H1 (cell line): ENCODE data around the gene GABPA. TPM values are rescaled to one million over a fixed set of nuclear protein-coding genes. Genes with fewer than 3 reads are reported as not detected.

Experiments used
- CTCF ChIA-PET: fragments of 300-600 bp; sonication (Branson Sonifier 250); formaldehyde crosslinking; loops from one replicate; lab custom pipeline; 2021; ENCODE audit not compliant: partially characterized antibody; lab: Charles Lee
- POLR2A ChIA-PET: fragments of 300-600 bp; sonication (Branson Sonifier 250); formaldehyde crosslinking; loops from one replicate; lab custom pipeline; 2021; ENCODE audit warnings: inconsistent platforms; ENCODE audit not compliant: partially characterized antibody; lab: Charles Lee
- DNase-seq, 2 experiments: peaks; one replicate each; pipeline versions ENCODE4 v3.0.0 to v3.0.0-alpha.2; 2010 to 2022; ENCODE audit warnings: low spot score in 2 of 2, low read depth in 1 of 2, mixed read lengths in 1 of 2
- FAIRE-seq: peaks from 2 replicates; lab custom pipeline; 2011; peaks lifted over from hg19 to GRCh38; lab: Jason Lieb, UNC
- H2AFZ ChIP-seq: 2 replicates; pipeline ENCODE4 v1.8.1; 2012; ENCODE audit warnings: low read length, inconsistent platforms
- H2AK5ac ChIP-seq: 2 replicates; pipeline ENCODE4 v1.6.1; 2013; ENCODE audit warnings: low read depth, low read length
- H2BK120ac ChIP-seq: replicated peaks from 2 replicates; pipeline ENCODE3; 2013; ENCODE audit warnings: low read depth, low read length, inconsistent platforms
- H2BK12ac ChIP-seq: 2 replicates; pipeline ENCODE4 v1.6.1; 2013; ENCODE audit warnings: low read depth, low read length
- H2BK15ac ChIP-seq: 2 replicates; pipeline ENCODE4 v1.6.1; 2013; ENCODE audit warnings: low read length
- H2BK20ac ChIP-seq: 2 replicates; pipeline ENCODE4 v1.6.1; 2013; ENCODE audit warnings: low read length
- H2BK5ac ChIP-seq: 2 replicates; pipeline ENCODE4 v1.6.1; 2013; ENCODE audit warnings: low read depth, low read length
- H3K14ac ChIP-seq: 2 replicates; pipeline ENCODE4 v1.6.1; 2013; ENCODE audit warnings: inconsistent platforms; ENCODE audit not compliant: insufficient read length
- H3K18ac ChIP-seq: 2 replicates; pipeline ENCODE4 v1.6.1; 2013; ENCODE audit warnings: low read length; ENCODE audit errors: extremely low read depth
- H3K23ac ChIP-seq: 2 replicates; pipeline ENCODE4 v1.6.1; 2013; ENCODE audit warnings: inconsistent platforms; ENCODE audit not compliant: insufficient read length
- H3K23me2 ChIP-seq: 2 replicates; pipeline ENCODE4 v1.6.1; 2013; ENCODE audit warnings: low read depth, low read length
- H3K27ac ChIP-seq: 2 replicates; pipeline ENCODE4 v1.6.1; 2011; ENCODE audit warnings: low read depth, low read length, inconsistent platforms
- H3K27me3 ChIP-seq, 4 experiments: replicated peaks in 1 of 4; 1 replicate in 1 of 4; 2 replicates in 3 of 4; pipeline versions ENCODE4 v1.6.1 to v1.8.1; 2011 to 2013; ENCODE audit warnings: low read length in 3 of 4, mild to moderate bottlenecking in 3 of 4, inconsistent platforms in 2 of 4, mixed read lengths in 2 of 4, moderate library complexity in 1 of 4; ENCODE audit not compliant: control insufficient read depth in 3 of 4, insufficient read depth in 3 of 4; ENCODE audit errors: extremely low read depth in 1 of 4
- H3K36me3 ChIP-seq, 4 experiments: 2 replicates each; pipeline versions ENCODE4 v1.6.1 to v1.8.1; 2011 to 2013; ENCODE audit warnings: mild to moderate bottlenecking in 4 of 4, low read length in 3 of 4, moderate library complexity in 2 of 4, control low read depth in 1 of 4, inconsistent platforms in 1 of 4; ENCODE audit not compliant: insufficient read depth in 4 of 4, control insufficient read depth in 2 of 4
- H3K4ac ChIP-seq: replicated peaks from 2 replicates; pipeline ENCODE3; 2013; ENCODE audit warnings: low read length, low read depth, mixed read lengths, inconsistent platforms; ENCODE audit not compliant: insufficient read length
- H3K4me1 ChIP-seq, 4 experiments: replicated peaks in 1 of 4; 1 replicate in 1 of 4; 2 replicates in 3 of 4; pipeline versions ENCODE4 v1.6.1 to v1.8.1; 2011 to 2013; ENCODE audit warnings: low read length in 3 of 4, inconsistent platforms in 2 of 4, mixed read lengths in 1 of 4; ENCODE audit not compliant: insufficient read depth in 4 of 4, control insufficient read depth in 3 of 4
- H3K4me2 ChIP-seq, 2 experiments: 2 replicates each; pipeline versions ENCODE4 v1.6.1 to v1.8.1; 2011 to 2013; ENCODE audit warnings: low read depth in 2 of 2, low read length in 2 of 2, control low read depth in 1 of 2, inconsistent platforms in 1 of 2, mild to moderate bottlenecking in 1 of 2; ENCODE audit not compliant: insufficient read depth in 1 of 2
- H3K4me3 ChIP-seq, 4 experiments: fragments of 200-600, 300-600 bp in 1 of 4; sonication (generic), shearing (Covaris generic), sonication (Bioruptor Twin) in 1 of 4; 2 replicates each; pipeline versions ENCODE4 v1.5.1 to v1.8.1; 2011 to 2016; ENCODE audit warnings: low read length in 4 of 4, low read depth in 3 of 4, control low read depth in 2 of 4, inconsistent platforms in 2 of 4, mild to moderate bottlenecking in 2 of 4, mixed read lengths in 1 of 4, moderate library complexity in 1 of 4; ENCODE audit not compliant: insufficient read depth in 2 of 4; ENCODE audit errors: extremely low read depth in 1 of 4
- H3K56ac ChIP-seq: replicated peaks from 2 replicates; pipeline ENCODE3; 2013; ENCODE audit warnings: low read depth, mild to moderate bottlenecking, mixed read lengths, low read length, inconsistent platforms; ENCODE audit not compliant: insufficient read length
- H3K79me1 ChIP-seq: 2 replicates; pipeline ENCODE4 v1.6.1; 2013; ENCODE audit warnings: low read depth, low read length, control low read depth
- H3K79me2 ChIP-seq, 2 experiments: 2 replicates each; pipeline versions ENCODE4 v1.6.1 to v1.8.1; 2012 to 2013; ENCODE audit warnings: low read length in 2 of 2, mild to moderate bottlenecking in 2 of 2, inconsistent platforms in 1 of 2; ENCODE audit not compliant: insufficient read depth in 2 of 2, control insufficient read depth in 1 of 2
- H3K9ac ChIP-seq, 4 experiments: replicated peaks in 1 of 4; 1 replicate in 1 of 4; 2 replicates in 3 of 4; pipeline versions ENCODE4 v1.6.1 to v1.8.1; 2011 to 2013; ENCODE audit warnings: low read depth in 3 of 4, low read length in 3 of 4, control low read depth in 2 of 4, mild to moderate bottlenecking in 2 of 4, moderate library complexity in 2 of 4, inconsistent platforms in 1 of 4; ENCODE audit errors: extremely low read depth in 1 of 4
- H3K9me3 ChIP-seq, 2 experiments: 2 replicates each; pipeline versions ENCODE4 v1.6.1 to v1.8.1; 2012 to 2013; ENCODE audit warnings: mild to moderate bottlenecking in 2 of 2, moderate library complexity in 2 of 2, control low read depth in 1 of 2, inconsistent platforms in 1 of 2, low read depth in 1 of 2, low read length in 1 of 2, mixed read lengths in 1 of 2; ENCODE audit not compliant: insufficient read depth in 2 of 2
- H4K20me1 ChIP-seq, 2 experiments: replicated peaks in 1 of 2; 2 replicates each; pipeline versions ENCODE3 to v1.8.1; 2011 to 2013; ENCODE audit warnings: inconsistent platforms in 2 of 2, low read length in 2 of 2, mild to moderate bottlenecking in 1 of 2; ENCODE audit not compliant: insufficient read depth in 2 of 2, control insufficient read depth in 1 of 2
- H4K5ac ChIP-seq: 2 replicates; pipeline ENCODE4 v1.6.1; 2013; ENCODE audit warnings: low read length, low read depth, mixed read lengths, inconsistent platforms; ENCODE audit not compliant: insufficient read length
- H4K8ac ChIP-seq: 2 replicates; pipeline ENCODE4 v1.8.0; 2013; ENCODE audit warnings: mild to moderate bottlenecking, moderate library complexity, low read length, inconsistent platforms; ENCODE audit not compliant: insufficient read depth; ENCODE audit errors: extremely low read depth
- H4K91ac ChIP-seq: replicated peaks from 2 replicates; pipeline ENCODE3; 2013; ENCODE audit warnings: low read length, mixed read lengths, inconsistent platforms; ENCODE audit not compliant: insufficient read length
- MAX ChIP-seq: IDR thresholded peaks from 2 replicates; pipeline ENCODE4 v1.6.1; 2012; ENCODE audit warnings: inconsistent platforms
- SRF ChIP-seq: IDR thresholded peaks from 2 replicates; pipeline ENCODE4 v1.6.1; 2011; ENCODE audit warnings: mild to moderate bottlenecking, low read depth, low read length, moderate library complexity
- TEAD4 ChIP-seq: IDR thresholded peaks from 2 replicates; pipeline ENCODE4 v1.6.1; 2012; ENCODE audit warnings: low read depth, low read length, inconsistent platforms, mixed read lengths
- WGBS, 2 experiments: shearing (Covaris generic) in 1 of 2; methylation state at CpG; one replicate each; pipeline versions ENCODE4 v1.1.6 to v1.1.7; 2013 to 2015; ENCODE audit warnings: low lambda C conversion rate in 2 of 2, mixed read lengths in 2 of 2, inconsistent platforms in 1 of 2, low coverage in 1 of 2, missing lambda C conversion rate in 1 of 2; ENCODE audit not compliant: insufficient replicate concordance in 2 of 2, insufficient coverage in 1 of 2, insufficient read length in 1 of 2; ENCODE audit errors: extremely low coverage in 1 of 2, missing lambda C conversion rate in 1 of 2; 5-methylcytosine and 5-hydroxymethylcytosine counted together
- polyA plus RNA-seq, 7 experiments: library from polyadenylated mRNA; depleted of rRNA in 3 of 7; stranded (reverse) in 5 of 7; unstranded in 2 of 7; fragments of >200 nt in 5 of 7; fragments of 200-250 nt in 2 of 7; gene quantifications; 1 replicate in 5 of 7; 2 replicates in 1 of 7; 4 replicates in 1 of 7; pipeline versions ENCODE4 v1.2.1 to v1.2.3, GENCODE V29; 2011 to 2013; ENCODE audit warnings: missing spikeins in 2 of 7, mixed read lengths in 2 of 7
- total RNA-seq: library from RNA; stranded (reverse); fragmentation: NEBNext Ultra II Directional; extraction: Animal tissue kit (Norgen Biotek cat#: 25700); gene quantifications from 2 replicates; pipeline ENCODE4 v1.2.1, GENCODE V29; 2021

GABPA gene
- total and polyA plus RNA-seq, 2 of the 8 experiments (the other 6 are each of a cell fraction or from before 2014, with no cell fraction given), result 5.2 to 22.2 TPM

- Histone ChIP-seq H3K27me3 (no peaks in the 10 kb centered on the region), H2AK5ac (no peak overlapping the region), H3K56ac (no peak overlapping the region), H4K20me1 (no peaks in the 10 kb centered on the region), H2BK12ac (no peak overlapping the region), H3K9ac (no peak overlapping the region), H2BK5ac (no peak overlapping the region), H3K4me1 (0 out of 7 replicates have a peak, but pooled peaks cover 0 to 4% (median 0%) of the 10 kb centered on the region in 4 experiments), H3K36me3 (no peaks in the 10 kb centered on the region), H2BK20ac (no peak overlapping the region), H3K79me1 (no peaks in the 10 kb centered on the region), H3K18ac (no peak overlapping the region), H3K27ac (no peak overlapping the region), H4K5ac (no peak overlapping the region), H3K14ac (no peak overlapping the region), H3K4ac (no peak overlapping the region), H3K79me2 (no peaks in the 10 kb centered on the region), H2AFZ (no peak overlapping the region), H3K4me2 (no peak overlapping the region), H2BK15ac (no peak overlapping the region), H3K4me3 (no peak overlapping the region), H2BK120ac (no peak overlapping the region), H3K9me3 (no peaks in the 10 kb centered on the region), H4K8ac (no peak overlapping the region), H3K23me2 (no peaks in the 10 kb centered on the region), H4K91ac (no peak overlapping the region), H3K23ac (no peak overlapping the region)
- no peak for FAIRE-seq
- no peak for DNase-seq
- ChIA-PET POLR2A (no interaction called here), CTCF (interaction anchor here (4.7 kb wide), 1 partner anchor 18 kb away, joined by 39 read pairs; no protein-coding TSS in a partner anchor)
- WGBS, 2 experiments, result 74% methylated on average over 1 of the region's 1 CpG; no CpG with 5 or more reads in 1 of the 2 experiments
- TF ChIP-seq SRF, result no peak
- TF ChIP-seq TEAD4, result no peak
- no peak for TF ChIP-seq MAX
Measured at GRCh38 chr21:25818551-25818950, 83.8 kb downstream of the GABPA start.
